ENCODE data around the gene MLLT10.
"Not testable (repeated sequence)": the region's sequence is repeated elsewhere in the genome, so short reads cannot be mapped to it uniquely, and the experiment has no call there.

The MLLT10 gene

GRCh38 chr10:21588159-21588558 is 54.1 kb downstream of the MLLT10 start:
- not testable (repeated sequence) for DNase-seq

- no peak for DNase-seq
Observed at GRCh38 chr10:21593986-21594385, 60.0 kb downstream of the MLLT10 start.

DNA sequence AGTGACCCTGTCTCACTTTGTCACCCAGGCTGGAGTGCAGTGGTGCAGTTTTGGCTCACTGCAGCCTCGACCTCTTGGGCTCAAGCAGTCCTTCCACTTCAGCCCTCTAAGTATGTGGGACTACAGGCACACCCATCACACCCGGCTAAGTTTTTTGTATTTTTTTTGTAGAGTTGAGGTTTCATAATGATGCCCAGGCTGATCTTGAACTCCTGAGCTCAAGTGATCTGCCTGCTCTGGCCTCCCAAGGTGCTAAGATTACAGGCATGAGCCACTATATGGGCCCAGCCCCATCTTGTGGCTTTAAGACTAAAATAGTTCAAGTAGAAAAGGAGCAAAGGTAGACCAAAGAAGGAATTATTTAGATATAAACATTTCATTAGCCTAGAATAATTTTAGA is 65.5 kb downstream of the MLLT10 start:
- DNase-seq = no peak

DNA sequence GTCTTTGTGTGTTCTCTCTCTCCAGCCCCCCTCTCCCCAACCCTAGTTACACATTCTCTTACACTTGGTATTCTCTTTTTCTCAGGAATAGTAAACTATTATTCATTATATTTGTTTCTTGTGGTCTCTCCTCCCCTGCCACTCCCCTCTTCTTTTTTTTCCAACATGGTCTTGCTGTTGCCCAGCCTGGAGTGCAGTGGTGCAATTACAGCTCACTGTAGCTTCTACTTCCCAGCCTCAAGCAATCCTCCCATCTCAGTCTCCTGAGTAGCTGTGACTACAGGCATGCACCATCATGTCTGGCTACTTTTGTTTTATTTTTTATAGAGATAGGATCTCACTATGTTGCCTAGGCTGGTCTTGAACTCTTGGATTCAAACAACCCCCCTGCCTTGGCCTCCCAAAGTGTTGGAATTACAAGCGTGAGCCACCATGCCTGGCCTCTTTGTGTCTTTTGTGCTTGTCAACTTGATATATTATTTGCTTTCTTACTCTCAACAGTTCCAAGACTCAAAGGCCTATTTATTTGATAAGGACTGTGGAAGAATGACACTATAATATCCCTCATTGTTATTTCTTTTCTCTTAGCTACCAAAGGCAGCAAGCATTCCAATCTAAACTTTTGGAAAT is 66.9 kb downstream of the MLLT10 start:
- no peak for DNase-seq

DNA sequence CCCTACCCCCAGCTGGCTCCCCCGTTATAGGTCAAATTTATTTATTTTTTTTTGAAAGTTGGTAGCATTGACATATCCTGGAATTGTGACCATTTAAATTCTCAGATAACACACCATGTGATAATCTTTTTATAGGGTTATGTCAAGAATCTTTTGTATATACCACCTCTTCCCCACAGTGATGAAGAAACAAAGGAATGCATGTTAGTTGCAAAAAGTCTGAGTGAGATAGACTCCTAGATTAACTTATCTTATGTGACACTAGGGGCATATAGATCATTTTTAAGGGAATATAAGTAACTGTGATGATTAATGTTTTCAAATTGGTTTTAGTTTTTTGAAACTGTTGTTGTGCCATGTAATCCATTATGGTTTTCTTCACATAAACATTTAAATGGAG is 68.3 kb downstream of the MLLT10 start:
- DNase-seq = no peak

- DNase-seq = no peak
Observed at GRCh38 chr10:21603721-21604120, 69.7 kb downstream of the MLLT10 start.

- DNase-seq = no peak
Observed at GRCh38 chr10:21604651-21605050, 70.6 kb downstream of the MLLT10 start.

DNA sequence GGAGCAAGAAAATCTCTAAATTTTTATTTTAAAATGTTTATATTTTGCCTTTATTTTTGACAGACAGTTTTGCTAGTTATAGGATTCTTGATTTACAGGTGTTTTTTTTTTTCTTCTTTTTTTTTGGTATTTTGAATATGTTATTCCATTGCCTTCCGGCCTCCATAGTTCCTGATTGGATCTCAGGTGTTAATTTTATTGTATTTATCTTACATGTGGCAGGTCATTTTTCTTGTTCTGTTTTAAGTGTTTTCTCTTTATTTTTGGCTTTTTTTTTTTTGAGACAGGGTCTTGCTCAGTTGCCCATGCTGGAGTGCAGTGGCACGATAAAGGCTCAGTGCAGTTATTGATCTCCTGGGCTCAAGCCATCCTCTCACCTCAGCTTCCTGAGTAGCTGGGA is 73.9 kb downstream of the MLLT10 start:
- DNase-seq = no peak

GRCh38 chr10:21614000-21614399 is 80.0 kb downstream of the MLLT10 start:
- DNase-seq = no peak

DNA sequence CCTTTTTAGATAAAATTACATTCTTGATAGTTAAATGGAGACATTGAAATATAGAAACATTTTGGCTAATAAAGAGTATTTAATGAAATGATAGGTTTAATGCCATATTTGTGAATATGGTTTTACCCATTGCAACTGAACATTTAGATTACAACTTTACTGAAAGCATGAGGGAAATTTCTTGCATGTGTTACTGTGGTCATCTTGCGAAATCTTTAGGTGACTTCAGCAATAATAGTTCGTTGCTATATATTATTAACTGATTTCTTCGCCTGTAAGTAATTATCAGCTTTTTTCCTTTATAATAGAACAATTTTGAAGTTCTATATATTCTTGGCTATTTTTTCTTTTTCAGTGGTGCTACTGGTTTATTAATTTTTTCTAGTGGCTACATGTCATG is 83.2 kb downstream of the MLLT10 start:
- DNase-seq = no peak

GRCh38 chr10:21623291-21623690 is 89.3 kb downstream of the MLLT10 start:
- DNase-seq = no peak

- not testable (repeated sequence) for DNase-seq
Observed at GRCh38 chr10:21624421-21624820, 90.4 kb downstream of the MLLT10 start.

DNA sequence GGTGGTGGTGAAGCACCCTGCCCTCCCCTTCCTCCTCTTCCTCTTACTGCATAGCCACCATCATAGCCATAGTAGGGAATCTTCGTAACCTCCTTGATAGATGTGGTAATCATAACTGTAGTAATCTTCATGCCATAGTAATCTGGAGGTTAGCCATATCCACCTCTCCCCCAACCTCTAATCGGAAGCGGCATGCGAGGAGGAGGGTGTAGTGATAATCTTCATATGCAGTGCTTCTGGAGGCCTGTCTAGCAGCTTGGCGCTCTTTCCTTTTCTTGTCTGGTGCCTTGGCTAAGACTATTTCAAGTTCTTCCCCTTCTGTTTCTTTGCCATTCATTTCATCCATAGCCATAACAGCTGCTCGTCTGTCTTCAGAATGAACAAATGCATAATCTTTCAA is 90.9 kb downstream of the MLLT10 start:
- DNase-seq = no peak

GRCh38 chr10:21625623-21626229 is 91.7 kb downstream of the MLLT10 start:
- no peak for DNase-seq

DNA sequence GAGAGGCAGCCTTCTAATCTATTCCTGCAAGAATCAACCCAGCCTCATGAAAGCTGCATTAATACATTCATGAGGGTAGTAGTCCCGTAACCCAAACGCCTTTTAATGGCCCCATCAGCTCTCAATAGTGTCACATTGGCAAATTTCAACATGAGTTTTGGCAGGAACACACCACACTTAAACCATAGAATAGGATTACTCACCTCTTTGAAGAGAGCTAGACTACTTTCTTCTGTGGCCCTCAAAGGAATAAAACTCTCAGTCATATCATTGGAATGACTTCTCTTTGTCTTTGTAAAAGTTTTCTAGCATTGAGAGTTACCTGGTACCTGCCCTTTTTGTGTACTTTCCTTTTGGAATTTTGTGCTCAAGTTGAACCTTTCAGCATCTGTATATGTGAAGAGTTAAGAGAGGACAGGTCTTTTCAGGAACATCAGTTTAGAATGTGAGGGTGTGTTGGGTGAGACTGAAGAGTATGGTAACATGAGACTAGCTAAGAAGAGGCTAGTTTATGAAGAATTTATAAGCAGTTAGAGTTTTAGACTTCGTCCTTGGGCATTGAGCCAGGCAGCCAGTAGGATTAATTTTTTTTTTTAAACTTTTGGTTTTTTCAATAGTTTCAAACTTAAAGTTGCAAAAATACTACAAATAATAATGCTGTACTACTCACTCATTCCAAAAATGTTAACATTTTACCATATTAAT is 92.6 kb downstream of the MLLT10 start:
- no peak for DNase-seq

GRCh38 chr10:21627331-21627730 is 93.3 kb downstream of the MLLT10 start:
- no peak for DNase-seq

DNA sequence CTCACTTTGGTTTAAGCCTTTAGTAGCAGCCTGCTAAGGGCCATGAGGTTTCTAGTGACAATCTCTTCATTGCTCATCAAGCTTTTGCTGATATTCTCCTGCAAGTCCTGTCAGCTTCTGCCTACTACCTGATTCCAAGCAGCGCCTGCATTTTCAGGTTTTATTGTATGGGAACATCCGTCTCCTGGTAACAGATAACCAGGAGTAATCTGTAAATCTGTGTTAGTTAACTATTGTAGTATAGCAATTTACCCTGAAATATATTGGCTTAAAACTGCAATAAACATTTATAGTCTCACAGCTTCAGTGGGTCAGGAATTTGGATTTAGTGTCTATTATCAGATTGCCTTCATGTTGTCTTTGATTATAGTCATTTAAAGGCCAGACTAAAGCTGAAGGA is 94.0 kb downstream of the MLLT10 start:
- no peak for DNase-seq

- not testable (repeated sequence) for DNase-seq
Observed at GRCh38 chr10:21628645-21629044, 94.6 kb downstream of the MLLT10 start.

DNA sequence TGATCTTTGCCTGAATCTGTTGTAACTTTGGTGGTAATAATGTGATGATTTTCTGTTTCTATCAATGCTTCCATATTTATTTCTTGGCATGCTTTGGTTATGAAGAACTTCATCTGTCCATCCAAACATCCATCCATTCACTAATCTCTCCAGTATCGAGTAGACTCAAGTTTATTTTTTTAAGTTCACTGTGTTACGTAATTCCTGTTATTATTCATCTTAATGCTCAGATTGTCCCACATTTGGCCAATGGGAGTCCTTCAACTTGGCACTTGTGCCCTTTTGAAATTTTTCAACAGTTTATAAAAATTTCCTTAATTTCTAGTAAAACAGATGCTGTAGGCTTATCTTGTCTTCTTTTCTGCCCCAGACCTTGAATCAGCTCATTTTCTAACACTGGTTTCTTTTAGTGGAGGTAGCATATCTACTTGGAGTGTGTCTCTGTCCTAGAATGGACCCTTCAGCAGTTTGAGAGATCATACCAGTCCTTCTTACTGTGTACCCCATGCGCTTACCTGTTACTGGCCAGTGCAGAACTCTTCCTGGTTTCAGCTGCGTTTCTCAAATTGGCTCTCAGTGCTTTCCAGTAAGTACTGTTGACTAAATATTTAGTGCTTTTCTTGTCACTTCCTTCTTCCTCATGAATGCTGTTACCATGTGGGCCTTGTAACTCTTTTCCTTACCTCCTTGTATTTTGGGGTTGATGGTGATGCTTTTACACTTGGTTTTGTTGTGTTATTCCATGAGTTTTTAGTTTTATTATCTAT is 100.8 kb downstream of the MLLT10 start:
- no peak for DNase-seq

- DNase-seq = no peak
Observed at GRCh38 chr10:21637795-21638194, 103.8 kb downstream of the MLLT10 start.

DNA sequence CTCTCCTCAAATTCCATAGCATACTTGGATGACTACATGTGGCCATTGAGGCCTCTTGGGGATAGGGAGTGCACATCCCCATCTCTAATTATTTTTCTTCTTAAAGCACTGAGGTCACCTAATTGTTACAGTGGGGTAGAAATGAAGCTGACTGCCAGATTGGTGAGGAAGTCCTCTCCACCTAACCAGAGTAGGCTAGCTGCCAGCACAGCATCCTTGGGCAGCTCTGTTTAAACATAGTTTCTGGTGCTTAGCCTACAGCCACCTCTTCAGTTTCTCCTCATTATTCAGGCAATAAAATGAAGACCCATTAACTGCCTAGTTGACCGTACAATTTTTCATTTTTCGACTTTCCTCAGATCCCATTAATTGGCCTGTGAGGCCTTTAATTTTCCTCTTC is 104.6 kb downstream of the MLLT10 start:
- DNase-seq = no peak

GRCh38 chr10:21648040-21648439 is 114.0 kb downstream of the MLLT10 start:
- no peak for DNase-seq

DNA sequence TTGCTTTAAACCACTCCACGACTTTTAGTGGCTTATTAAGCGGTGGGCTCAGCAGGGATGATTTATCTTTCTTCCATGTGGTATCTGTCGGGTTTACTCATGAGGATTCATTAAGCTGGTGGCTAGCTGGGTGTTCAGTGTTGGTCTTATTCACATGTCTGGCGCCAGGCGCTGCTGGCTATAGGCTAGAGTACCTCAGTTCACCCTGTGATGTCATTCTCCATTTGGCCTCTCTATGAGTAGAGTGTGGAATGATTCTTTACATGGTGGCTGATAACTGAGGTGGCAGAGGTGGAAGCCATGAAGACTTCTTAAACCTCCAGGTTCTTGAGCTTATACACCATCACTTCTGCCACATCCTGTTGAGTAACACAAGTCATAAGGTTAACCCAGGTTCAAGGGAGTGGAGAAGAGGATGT is 115.4 kb downstream of the MLLT10 start:
- no peak for DNase-seq

- DNase-seq = no peak
Observed at GRCh38 chr10:21650353-21650752, 116.3 kb downstream of the MLLT10 start.

Measured in GOT3 (cell line).